SH-SY5Y (cell line): ENCODE data around the gene C13orf46.

Source experiments
- GATA2 ChIP-seq: IDR thresholded peaks from 2 replicates; pipeline ENCODE4 v1.6.1; 2011; ENCODE audit warnings: mild to moderate bottlenecking, low read depth, low read length
- GATA3 ChIP-seq: IDR thresholded peaks from 2 replicates; pipeline ENCODE4 v1.6.1; 2011; ENCODE audit warnings: low read depth, mild to moderate bottlenecking, low read length, moderate library complexity

DNA sequence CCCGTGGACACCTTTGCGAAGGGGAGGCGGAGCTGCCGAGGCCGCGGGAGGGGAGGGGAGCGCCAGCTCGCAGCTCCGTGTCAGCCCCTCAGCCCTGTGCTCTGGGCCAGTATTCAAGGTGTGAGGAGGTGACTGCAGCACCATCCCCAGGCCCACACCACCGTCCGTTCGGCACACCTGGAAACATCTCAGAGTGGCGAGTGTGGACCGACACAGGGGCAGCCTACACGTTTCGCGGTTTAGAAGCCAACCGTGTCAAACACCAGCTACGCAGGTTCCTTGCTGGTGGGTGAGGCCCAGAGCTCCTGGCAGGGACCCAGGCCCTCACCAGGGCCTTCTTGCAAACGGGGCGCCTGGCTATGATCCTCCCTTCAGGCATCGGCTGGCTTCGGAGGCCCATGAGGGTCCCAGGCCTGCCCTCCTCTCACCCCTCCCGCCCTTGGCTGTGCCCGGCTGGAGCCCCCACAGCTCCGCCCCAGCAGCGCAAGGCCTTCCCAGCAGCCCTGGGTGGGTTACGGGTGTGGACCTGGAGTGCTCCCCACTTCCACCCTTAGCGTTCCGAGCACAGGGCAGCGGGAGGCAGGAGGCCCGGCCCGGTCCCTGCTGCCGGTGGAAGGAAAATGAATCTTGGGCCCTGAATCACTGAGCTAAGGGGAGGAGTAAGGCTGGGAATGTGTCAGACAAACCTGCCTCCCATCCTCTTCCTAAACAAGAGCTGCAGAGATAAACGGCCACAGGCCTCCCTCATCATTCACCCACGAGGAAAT is 1.2 kb downstream of the C13orf46 start:
- TF ChIP-seq GATA3: no peak
- TF ChIP-seq GATA2: no peak
